Measurements from ENCODE around the gene ATAD2B. TPM values are rescaled to one million over a fixed set of nuclear protein-coding genes. Genes with fewer than 3 reads are reported as not detected.

Gene ATAD2B
- total and polyA plus RNA-seq, 2 of the 4 experiments (the other 2 are of a cell fraction): 1.5 to 5.0 TPM

GRCh38 chr2:23836971-23837565, 89.9 kb downstream of the ATAD2B start:
- Histone ChIP-seq H4K20me1 (ENCODE audit: insufficient read depth, low read length) (no peaks in the 10 kb centered on the region), H3K4ac (ENCODE audit: low read depth, low read length) (no peak overlapping the region), H3K27ac (ENCODE audit: insufficient read depth, low read length) (no peak overlapping the region), H4K91ac (ENCODE audit: insufficient read depth, low read depth, low read length) (no peak overlapping the region), H3K4me1 (ENCODE audit: control insufficient read depth, insufficient read depth, low read length) (peaks cover 3% of the 10 kb centered on the region; the same call in 1 of the 2 replicates), H3K9ac (ENCODE audit: low read depth, low read length) (no peak overlapping the region), H2AFZ (replicated peaks; ENCODE audit: low read length, poor library complexity) (no peak overlapping the region), H3K27me3 (ENCODE audit: control insufficient read depth, insufficient read depth, low read length) (no peaks in the 10 kb centered on the region), H2BK15ac (ENCODE audit: low read depth, low read length) (no peak overlapping the region), H3K4me2 (ENCODE audit: low read depth, low read length) (no peak overlapping the region), H2BK20ac (ENCODE audit: low read depth, low read length) (no peak overlapping the region), H3K36me3 (ENCODE audit: control insufficient read depth, insufficient read depth, low read length) (peaks cover 5% of the 10 kb centered on the region; the same call in 1 of the 2 replicates), H4K5ac (ENCODE audit: low read depth, low read length) (no peak overlapping the region), H3K9me3 (ENCODE audit: control insufficient read depth, insufficient read depth, low read length) (no peaks in the 10 kb centered on the region), H3K79me1 (ENCODE audit: low read depth in 1 of 2, low read length in 2 of 2) (peaks cover 0 to 10% of the 10 kb centered on the region in 2 experiments; a peak in 3 of 4 replicates), H2AK9ac (replicated peaks; ENCODE audit: low read depth, low read length, poor library complexity) (no peak overlapping the region), H3K14ac (replicated peaks; ENCODE audit: low read depth, low read length) (no peak overlapping the region), H3K23ac (ENCODE audit: low read depth, low read length) (no peak overlapping the region), H4K8ac (ENCODE audit: low read depth in 2 of 2, low read length in 2 of 2) (no peak overlapping the region), H2AK5ac (ENCODE audit: low read depth, low read length) (no peak overlapping the region), H2BK120ac (ENCODE audit: low read depth, low read length) (no peak overlapping the region), H3K4me3 (ENCODE audit: insufficient read depth, low read depth, low read length) (no peak overlapping the region), H2BK5ac (ENCODE audit: low read depth, low read length, poor library complexity, severe bottlenecking) (no peak overlapping the region), H3K18ac (ENCODE audit: low read depth, low read length) (no peak overlapping the region), H3K9me1 (ENCODE audit: insufficient read depth, low read length) (no peaks in the 10 kb centered on the region), H3K56ac (ENCODE audit: extremely low read depth, insufficient read depth, low read length) (no peak overlapping the region)
- no peak for DNase-seq
- TF ChIP-seq CHD1 (IDR thresholded peaks at IDR 0.05; ENCODE audit: low read depth, low read length) (no peak), USF2 (IDR thresholded peaks at IDR 0.05; ENCODE audit: low read depth, low read length) (no peak), CTCF (conservative IDR thresholded peaks at IDR 0.05; ENCODE audit: low read depth, low read length) (no peak), NFE2L2 (IDR thresholded peaks at IDR 0.05; ENCODE audit: low read depth, low read length) (no peak), SMC3 (IDR thresholded peaks at IDR 0.05; ENCODE audit: low read depth, low read length) (no peak), RFX5 (IDR thresholded peaks at IDR 0.05; ENCODE audit: low read depth, low read length) (no peak), MAFK (IDR thresholded peaks at IDR 0.05; ENCODE audit: low read depth, low read length) (no peak), RCOR1 (IDR thresholded peaks at IDR 0.05; ENCODE audit: insufficient replicate concordance, low read length) (no peak), MAZ (IDR thresholded peaks at IDR 0.05; ENCODE audit: borderline replicate concordance, low read depth, low read length) (no peak), CEBPB (IDR thresholded peaks at IDR 0.05; ENCODE audit: low read depth, low read length) (no peak), POLR2A (IDR thresholded peaks at IDR 0.05; ENCODE audit: low read depth, low read length) (no peak), ELK1 (IDR thresholded peaks at IDR 0.05; ENCODE audit: borderline replicate concordance, low read depth, low read length) (no peak), RAD21 (IDR thresholded peaks at IDR 0.05; ENCODE audit: low read length) (no peak), BHLHE40 (IDR thresholded peaks at IDR 0.05; ENCODE audit: low read depth, low read length) (no peak), FOS (IDR thresholded peaks at IDR 0.05; ENCODE audit: low read depth, low read length) (no peak), MXI1 (IDR thresholded peaks at IDR 0.05; ENCODE audit: borderline replicate concordance, low read depth, low read length) (no peak)
- in situ Hi-C loops (cut with MboI; ENCODE audit: low sequenced_read_pairs): no loop called here
- ChIA-PET POLR2A (ENCODE audit: unreplicated experiment) (no interaction called here), CTCF (no interaction called here)
- WGBS, 2 experiments (ENCODE audit: extremely low coverage in 2 of 2, insufficient read length in 1 of 2): 100% methylated on average over 1 of the region's 9 CpGs; no CpG with 5 or more reads in 1 of the 2 experiments
- no TSS peak for BruUV-seq (replicated peaks)
- no peak for ATAC-seq (ENCODE audit: low read depth)
- dilution Hi-C loops (cut with HindIII; ENCODE audit: low sequenced_read_pairs, unreplicated experiment): no loop called here
- intact Hi-C loops (cut with micrococcal nuclease): no loop called here
